HAP-1 (cell line): Measurements from ENCODE around the gene GID8.

Experiments used
- DNase-seq, 2 experiments: peaks; one replicate each; pipeline ENCODE4 v3.0.0-alpha.2; 2016 to 2020; ENCODE audit warnings: low spot score in 2 of 2
- H3K27me3 ChIP-seq: fragments of 250-450 bp; sonication (Bioruptor Pico); 2 replicates; pipeline ENCODE4 v1.5.1; 2020; ENCODE audit warnings: low read depth, mild to moderate bottlenecking, moderate library complexity
- H3K36me3 ChIP-seq: fragments of 250-450 bp; sonication (Bioruptor Pico); replicated peaks from 2 replicates; pipeline ENCODE4 v1.5.1; 2020; ENCODE audit warnings: mild to moderate bottlenecking
- H3K4me1 ChIP-seq: fragments of 250-450 bp; sonication (Bioruptor Pico); 2 replicates; pipeline ENCODE4 v1.5.1; 2020; ENCODE audit warnings: mild to moderate bottlenecking
- H3K4me3 ChIP-seq: fragments of 250-450 bp; sonication (Bioruptor Pico); 2 replicates; pipeline ENCODE4 v1.5.1; 2020; ENCODE audit warnings: mild to moderate bottlenecking, moderate library complexity
- H3K9me3 ChIP-seq: fragments of 250-450 bp; sonication (Bioruptor Pico); 2 replicates; pipeline ENCODE4 v1.5.1; 2020; ENCODE audit warnings: mild to moderate bottlenecking, moderate library complexity
- in situ Hi-C: fragments of 300-500 bp; cut with MboI; formaldehyde crosslinking; loops from 3 replicates; pipeline ENCODE4 v1.14.3; 2020; ENCODE audit warnings: low sequenced_read_pairs, inconsistent platforms, mixed read lengths

Gene GID8

GRCh38 chr20:62931464-62931863 lies 6.5 kb upstream of the GID8 start:
- H3K36me3 ChIP-seq: peaks cover 36% of the 10 kb centered on the region
- H3K4me1 ChIP-seq: peaks cover 29% of the 10 kb centered on the region
- no peaks in the 10 kb centered on the region for H3K27me3 ChIP-seq
- H3K9me3 ChIP-seq: no peaks in the 10 kb centered on the region
- in situ Hi-C loops: no loop called here
- DNase-seq: no peak
- no peak overlapping the region for H3K4me3 ChIP-seq

GRCh38 chr20:62933966-62934365 lies 4.0 kb upstream of the GID8 start:
- no peak for DNase-seq
- peaks cover 16% of the 10 kb centered on the region for H3K4me1 ChIP-seq
- in situ Hi-C loops: no loop called here
- no peaks in the 10 kb centered on the region for H3K9me3 ChIP-seq
- H3K27me3 ChIP-seq: no peaks in the 10 kb centered on the region
- peaks cover 42% of the 10 kb centered on the region for H3K36me3 ChIP-seq
- no peak overlapping the region for H3K4me3 ChIP-seq

- Histone ChIP-seq H3K4me3 (peak overlapping the region; percentile 97; the same call in 1 of the 2 replicates), H3K27me3 (no peaks in the 10 kb centered on the region), H3K4me1 (peaks cover 12% of the 10 kb centered on the region), H3K9me3 (no peaks in the 10 kb centered on the region), H3K36me3 (peaks cover 42% of the 10 kb centered on the region)
- DNase-seq: no peak
- in situ Hi-C loops: no loop called here
Measured at GRCh38 chr20:62935204-62935967, 2.6 kb upstream of the GID8 start.

- peaks cover 47% of the 10 kb centered on the region for H3K36me3 ChIP-seq
- H3K4me1 ChIP-seq: peaks cover 11% of the 10 kb centered on the region
- in situ Hi-C loops: no loop called here
- H3K9me3 ChIP-seq: no peaks in the 10 kb centered on the region
- no peaks in the 10 kb centered on the region for H3K27me3 ChIP-seq
- DNase-seq: peak in 1 of 2 experiments; percentile 61
- peak overlapping the region; percentile 97 for H3K4me3 ChIP-seq
Measured at GRCh38 chr20:62935968-62936585, 1.9 kb upstream of the GID8 start.

GRCh38 chr20:62937268-62938104 lies 461 bp upstream of the GID8 start:
- peaks cover 61% of the 10 kb centered on the region for H3K36me3 ChIP-seq
- peaks cover 11% of the 10 kb centered on the region for H3K4me1 ChIP-seq
- in situ Hi-C loops: no loop called here
- peak; percentile 90 to 97 for DNase-seq
- H3K9me3 ChIP-seq: no peaks in the 10 kb centered on the region
- H3K27me3 ChIP-seq: no peaks in the 10 kb centered on the region
- H3K4me3 ChIP-seq: peak overlapping the region; percentile 97

GRCh38 chr20:62940875-62941274 lies 2.9 kb downstream of the GID8 start:
- Histone ChIP-seq H3K4me1 (peaks cover 6% of the 10 kb centered on the region), H3K9me3 (no peaks in the 10 kb centered on the region), H3K4me3 (no peak overlapping the region), H3K36me3 (peaks cover 57% of the 10 kb centered on the region), H3K27me3 (no peaks in the 10 kb centered on the region)
- in situ Hi-C loops: no loop called here
- no peak for DNase-seq

- Histone ChIP-seq H3K36me3 (peaks cover 61% of the 10 kb centered on the region), H3K4me3 (no peak overlapping the region), H3K9me3 (no peaks in the 10 kb centered on the region), H3K4me1 (peaks cover 2% of the 10 kb centered on the region), H3K27me3 (no peaks in the 10 kb centered on the region)
- no peak for DNase-seq
- in situ Hi-C loops: no loop called here
Measured at GRCh38 chr20:62941792-62942191, 3.8 kb downstream of the GID8 start.

- H3K4me1 ChIP-seq: peaks cover 2% of the 10 kb centered on the region
- in situ Hi-C loops: no loop called here
- DNase-seq: no peak
- no peak overlapping the region for H3K4me3 ChIP-seq
- no peaks in the 10 kb centered on the region for H3K9me3 ChIP-seq
- peaks cover 64% of the 10 kb centered on the region for H3K36me3 ChIP-seq
- no peaks in the 10 kb centered on the region for H3K27me3 ChIP-seq
Measured at GRCh38 chr20:62942456-62942855, 4.5 kb downstream of the GID8 start.

GRCh38 chr20:62943396-62943795 lies 5.4 kb downstream of the GID8 start:
- Histone ChIP-seq H3K4me1 (peaks cover 2% of the 10 kb centered on the region), H3K4me3 (no peak overlapping the region), H3K9me3 (no peaks in the 10 kb centered on the region), H3K36me3 (peaks cover 71% of the 10 kb centered on the region), H3K27me3 (no peaks in the 10 kb centered on the region)
- no peak for DNase-seq
- in situ Hi-C loops: no loop called here

GRCh38 chr20:62944184-62944583 lies 6.2 kb downstream of the GID8 start:
- Histone ChIP-seq H3K9me3 (no peaks in the 10 kb centered on the region), H3K4me3 (no peak overlapping the region), H3K36me3 (peaks cover 76% of the 10 kb centered on the region), H3K4me1 (peaks cover 2% of the 10 kb centered on the region; the same call in 1 of the 2 replicates), H3K27me3 (no peaks in the 10 kb centered on the region)
- DNase-seq: no peak
- in situ Hi-C loops: no loop called here

GRCh38 chr20:62944746-62945145 lies 6.8 kb downstream of the GID8 start:
- Histone ChIP-seq H3K27me3 (no peaks in the 10 kb centered on the region), H3K4me3 (no peak overlapping the region), H3K9me3 (no peaks in the 10 kb centered on the region), H3K4me1 (no peaks in the 10 kb centered on the region), H3K36me3 (peaks cover 76% of the 10 kb centered on the region)
- in situ Hi-C loops: no loop called here
- no peak for DNase-seq

GRCh38 chr20:62945771-62946339 lies 7.9 kb downstream of the GID8 start:
- Histone ChIP-seq H3K4me3 (no peak overlapping the region), H3K9me3 (no peaks in the 10 kb centered on the region), H3K4me1 (no peaks in the 10 kb centered on the region), H3K36me3 (peaks cover 73% of the 10 kb centered on the region), H3K27me3 (no peaks in the 10 kb centered on the region)
- DNase-seq: no peak
- in situ Hi-C loops: no loop called here

- no peaks in the 10 kb centered on the region for H3K9me3 ChIP-seq
- no peak for DNase-seq
- H3K4me3 ChIP-seq: no peak overlapping the region
- H3K4me1 ChIP-seq: no peaks in the 10 kb centered on the region
- no peaks in the 10 kb centered on the region for H3K27me3 ChIP-seq
- peaks cover 63% of the 10 kb centered on the region for H3K36me3 ChIP-seq
- in situ Hi-C loops: no loop called here
Measured at GRCh38 chr20:62946918-62947317, 9.0 kb downstream of the GID8 start.
